K562 (cell line): ENCODE results near the gene DNAL4.

Experiments used
- ADNP ChIP-seq: fragments of 200-800 bp; sonication (Bioruptor generic); IDR thresholded peaks from 2 replicates; pipeline ENCODE4 v1.6.1; 2016; ENCODE audit warnings: missing genetic modification characterization, missing compliant biosample characterization
- BACH1 ChIP-seq: fragments of 200-800 bp; sonication (Bioruptor generic); IDR thresholded peaks from 2 replicates; pipeline ENCODE4 v1.6.1; 2016; ENCODE audit warnings: missing genetic modification characterization, missing compliant biosample characterization
- CHD4 ChIP-seq: fragments of 200-600 bp; sonication (generic); IDR thresholded peaks from 3 replicates; pipeline ENCODE4 v1.6.1; 2012; ENCODE audit warnings: low read depth, mild to moderate bottlenecking, mixed read lengths, low read length, inconsistent platforms; ENCODE audit not compliant: insufficient read depth, insufficient replicate concordance, poor library complexity, severe bottlenecking
- HDGF ChIP-seq: fragments of 450-650 bp; IDR thresholded peaks from 2 replicates; pipeline ENCODE4 v1.6.1; 2016
- PML ChIP-seq: IDR thresholded peaks from 2 replicates; pipeline ENCODE4 v1.6.1; 2012; ENCODE audit warnings: low read length, inconsistent platforms
- POLR2AphosphoS5 ChIP-seq: IDR thresholded peaks from 2 replicates; pipeline ENCODE4 v1.6.1; 2011; ENCODE audit warnings: mild to moderate bottlenecking, low read depth, low read length, moderate library complexity; ENCODE audit not compliant: control insufficient read depth, insufficient read depth
- RFX7 ChIP-seq: fragments of 250-450 bp; sonication (Bioruptor Pico); IDR thresholded peaks from 2 replicates; pipeline ENCODE4 v1.5.1; 2021; ENCODE audit warnings: mild to moderate bottlenecking
- SP1 ChIP-seq: sonication (generic); formaldehyde crosslinking; IDR thresholded peaks from 2 replicates; pipeline ENCODE4 v1.8.1; 2022; ENCODE audit warnings: mild to moderate bottlenecking, missing genetic modification reagents
- TAF1 ChIP-seq: IDR thresholded peaks from 2 replicates; pipeline ENCODE4 v1.6.1; 2011; ENCODE audit warnings: mild to moderate bottlenecking, low read length, moderate library complexity; ENCODE audit not compliant: insufficient read depth, control insufficient read depth, severe bottlenecking; ENCODE audit errors: extremely low read depth
- TEAD4 ChIP-seq, 2 experiments: sonication (generic) in 1 of 2; formaldehyde crosslinking in 1 of 2; IDR thresholded peaks; 2 replicates each; pipeline versions ENCODE4 v1.6.1 to v1.8.0; 2012 to 2022; ENCODE audit warnings: borderline replicate concordance in 1 of 2, inconsistent platforms in 1 of 2, low read length in 1 of 2, mild to moderate bottlenecking in 1 of 2, missing genetic modification reagents in 1 of 2
- TSC22D4 ChIP-seq: fragments of 450-650 bp; IDR thresholded peaks from 2 replicates; pipeline ENCODE4 v1.6.1; 2016; ENCODE audit warnings: missing genetic modification characterization, missing biosample characterization, control low read depth
- ZNF134 ChIP-seq: fragments of 250-450 bp; sonication (Bioruptor Pico); conservative IDR thresholded peaks from 2 replicates; pipeline ENCODE4 v1.4.0; 2020
- TF ChIP-seq, protein P1 (sequence below), 2 experiments: IDR thresholded peaks; 2 replicates each; pipeline ENCODE4 v1.6.1; 2012; ENCODE audit warnings: improper control_type of control experiment in 2 of 2, low read depth in 2 of 2, low read length in 2 of 2, borderline replicate concordance in 1 of 2
- TF ChIP-seq, protein P2 (sequence below), 3 experiments: IDR thresholded peaks in 2 of 3; conservative IDR thresholded peaks in 1 of 3; 2 replicates each; pipeline ENCODE4 v1.5.1; 2011 to 2012; ENCODE audit warnings: low read length in 3 of 3, mild to moderate bottlenecking in 3 of 3, control low read depth in 2 of 3, improper control_type of control experiment in 1 of 3, inconsistent platforms in 1 of 3, low read depth in 1 of 3, mixed read lengths in 1 of 3, moderate library complexity in 1 of 3; ENCODE audit not compliant: insufficient read depth in 2 of 3

- TF ChIP-seq RFX7 (CRISPR knock-in tag) (no peak), ZNF134 (no peak), ADNP (no peak), HDGF (no peak), TSC22D4 (no peak), POLR2AphosphoS5 (no peak), BACH1 (tag) (no peak), PML (no peak), SP1 (no peak), TAF1 (no peak), CHD4 (no peak), TEAD4 (IDR thresholded peaks at IDR 0.05; ENCODE audit: low read length) (no peak), TEAD4 (CRISPR knock-in tag; IDR thresholded peaks at IDR 0.05; ENCODE audit: borderline replicate concordance) (no peak)
- TF ChIP-seq, protein P1, sequence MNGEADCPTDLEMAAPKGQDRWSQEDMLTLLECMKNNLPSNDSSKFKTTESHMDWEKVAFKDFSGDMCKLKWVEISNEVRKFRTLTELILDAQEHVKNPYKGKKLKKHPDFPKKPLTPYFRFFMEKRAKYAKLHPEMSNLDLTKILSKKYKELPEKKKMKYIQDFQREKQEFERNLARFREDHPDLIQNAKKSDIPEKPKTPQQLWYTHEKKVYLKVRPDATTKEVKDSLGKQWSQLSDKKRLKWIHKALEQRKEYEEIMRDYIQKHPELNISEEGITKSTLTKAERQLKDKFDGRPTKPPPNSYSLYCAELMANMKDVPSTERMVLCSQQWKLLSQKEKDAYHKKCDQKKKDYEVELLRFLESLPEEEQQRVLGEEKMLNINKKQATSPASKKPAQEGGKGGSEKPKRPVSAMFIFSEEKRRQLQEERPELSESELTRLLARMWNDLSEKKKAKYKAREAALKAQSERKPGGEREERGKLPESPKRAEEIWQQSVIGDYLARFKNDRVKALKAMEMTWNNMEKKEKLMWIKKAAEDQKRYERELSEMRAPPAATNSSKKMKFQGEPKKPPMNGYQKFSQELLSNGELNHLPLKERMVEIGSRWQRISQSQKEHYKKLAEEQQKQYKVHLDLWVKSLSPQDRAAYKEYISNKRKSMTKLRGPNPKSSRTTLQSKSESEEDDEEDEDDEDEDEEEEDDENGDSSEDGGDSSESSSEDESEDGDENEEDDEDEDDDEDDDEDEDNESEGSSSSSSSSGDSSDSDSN (IDR thresholded peaks at IDR 0.05; ENCODE audit: borderline replicate concordance in 1 of 2, low read depth in 2 of 2, low read length in 2 of 2) = no peak
- TF ChIP-seq, protein P2, sequence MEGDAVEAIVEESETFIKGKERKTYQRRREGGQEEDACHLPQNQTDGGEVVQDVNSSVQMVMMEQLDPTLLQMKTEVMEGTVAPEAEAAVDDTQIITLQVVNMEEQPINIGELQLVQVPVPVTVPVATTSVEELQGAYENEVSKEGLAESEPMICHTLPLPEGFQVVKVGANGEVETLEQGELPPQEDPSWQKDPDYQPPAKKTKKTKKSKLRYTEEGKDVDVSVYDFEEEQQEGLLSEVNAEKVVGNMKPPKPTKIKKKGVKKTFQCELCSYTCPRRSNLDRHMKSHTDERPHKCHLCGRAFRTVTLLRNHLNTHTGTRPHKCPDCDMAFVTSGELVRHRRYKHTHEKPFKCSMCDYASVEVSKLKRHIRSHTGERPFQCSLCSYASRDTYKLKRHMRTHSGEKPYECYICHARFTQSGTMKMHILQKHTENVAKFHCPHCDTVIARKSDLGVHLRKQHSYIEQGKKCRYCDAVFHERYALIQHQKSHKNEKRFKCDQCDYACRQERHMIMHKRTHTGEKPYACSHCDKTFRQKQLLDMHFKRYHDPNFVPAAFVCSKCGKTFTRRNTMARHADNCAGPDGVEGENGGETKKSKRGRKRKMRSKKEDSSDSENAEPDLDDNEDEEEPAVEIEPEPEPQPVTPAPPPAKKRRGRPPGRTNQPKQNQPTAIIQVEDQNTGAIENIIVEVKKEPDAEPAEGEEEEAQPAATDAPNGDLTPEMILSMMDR (IDR thresholded peaks at IDR 0.05 in 2 of 3, conservative IDR thresholded peaks at IDR 0.05 in 1 of 3; ENCODE audit: insufficient read depth in 2 of 3, low read depth in 1 of 3, low read length in 3 of 3) = no peak
Measured at GRCh38 chr22:38784856-38785255, 9.1 kb downstream of the DNAL4 start.
